Raji (cell line): ENCODE results near the gene PAF1.

Experiments used
- POLR2A ChIP-seq: IDR thresholded peaks from 2 replicates; pipeline ENCODE4 v1.6.1; 2011; ENCODE audit warnings: low read depth, low read length, control low read depth; ENCODE audit not compliant: insufficient read depth

PAF1 gene

DNA sequence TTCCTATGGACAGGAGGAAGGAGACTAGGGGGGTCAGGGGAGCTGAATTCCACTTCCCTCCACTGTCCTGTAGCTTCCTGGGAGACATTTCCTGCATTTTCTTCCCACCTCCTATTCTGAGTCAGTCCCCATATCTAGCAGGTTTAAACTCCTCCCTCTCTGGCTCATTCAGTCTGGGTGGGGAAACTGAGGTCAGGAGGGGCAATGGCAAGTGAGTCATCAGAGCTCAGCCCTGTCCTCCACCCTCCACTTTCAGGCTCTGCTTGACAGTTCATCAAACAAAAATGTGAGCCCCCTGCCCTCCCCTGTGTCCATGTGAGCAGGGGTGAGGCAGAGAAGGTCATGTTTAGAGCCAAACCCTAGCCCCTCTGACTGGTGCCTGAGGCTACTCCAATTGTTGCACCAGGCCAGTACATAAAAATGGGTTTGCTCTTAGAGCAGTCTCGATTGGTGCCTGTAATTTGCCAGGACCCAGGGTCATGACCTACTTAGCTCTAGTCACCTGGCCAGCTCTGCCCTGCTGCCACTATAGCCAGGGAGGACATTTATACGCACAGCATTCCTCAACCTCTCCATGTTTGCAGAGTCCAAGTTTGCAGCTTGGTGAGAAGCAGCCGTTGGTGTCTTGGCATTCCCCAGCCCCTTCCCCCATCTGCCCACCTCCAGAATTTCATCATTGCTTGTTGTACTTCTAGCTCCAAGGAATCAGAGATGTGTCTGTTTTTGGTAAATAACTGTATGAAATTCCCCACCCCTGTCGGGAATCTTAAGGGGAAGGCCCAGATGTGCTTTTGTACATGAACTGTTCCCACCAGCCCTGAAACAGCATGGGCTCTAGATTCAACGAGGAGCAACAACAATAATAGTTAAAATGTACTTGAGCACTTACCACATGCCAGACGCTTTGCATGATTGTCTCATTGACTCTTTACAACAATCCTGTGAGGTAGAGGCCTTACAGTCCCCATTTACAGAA lies 27.9 kb downstream of the PAF1 start:
- TF ChIP-seq POLR2A: no peak

DNA sequence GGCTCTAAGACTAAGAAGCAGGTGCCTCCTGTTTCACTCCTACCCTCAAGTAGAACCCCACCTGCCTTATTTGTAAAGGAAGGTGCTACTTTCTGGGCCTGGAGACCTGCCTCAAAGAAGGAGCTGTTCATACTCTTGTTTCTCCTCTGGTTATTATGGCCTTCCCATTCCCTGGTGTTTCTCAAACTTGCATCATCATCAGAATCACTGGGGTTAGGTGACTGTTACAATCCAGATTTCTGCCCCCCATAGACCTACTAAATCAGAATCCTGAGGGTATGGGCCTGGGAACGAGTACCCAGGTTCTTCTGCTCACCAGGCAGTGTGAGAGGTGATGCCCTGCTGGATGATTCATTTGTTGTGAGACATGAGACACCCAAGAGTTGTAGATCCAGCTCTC lies 30.3 kb downstream of the PAF1 start:
- no peak for TF ChIP-seq POLR2A

DNA sequence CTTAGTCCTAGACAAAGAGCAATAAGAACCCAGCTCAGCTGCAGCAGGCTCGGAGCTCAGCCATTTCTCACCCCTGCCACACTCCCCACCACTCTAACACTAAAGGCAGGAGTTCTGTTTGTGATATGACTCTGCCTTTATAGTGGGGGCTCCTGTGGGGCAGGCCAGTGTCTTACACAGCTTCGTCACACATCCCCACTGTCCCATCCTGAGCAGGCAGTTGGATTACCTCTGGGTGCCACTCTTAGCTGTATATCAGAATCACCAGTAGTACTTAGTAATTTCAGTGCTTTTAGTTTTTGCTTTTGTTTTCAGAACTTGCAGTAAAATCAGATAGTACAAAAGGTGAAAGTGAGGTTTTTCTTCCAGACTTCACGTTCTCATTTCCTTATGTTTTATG lies 31.9 kb downstream of the PAF1 start:
- no peak for TF ChIP-seq POLR2A

DNA sequence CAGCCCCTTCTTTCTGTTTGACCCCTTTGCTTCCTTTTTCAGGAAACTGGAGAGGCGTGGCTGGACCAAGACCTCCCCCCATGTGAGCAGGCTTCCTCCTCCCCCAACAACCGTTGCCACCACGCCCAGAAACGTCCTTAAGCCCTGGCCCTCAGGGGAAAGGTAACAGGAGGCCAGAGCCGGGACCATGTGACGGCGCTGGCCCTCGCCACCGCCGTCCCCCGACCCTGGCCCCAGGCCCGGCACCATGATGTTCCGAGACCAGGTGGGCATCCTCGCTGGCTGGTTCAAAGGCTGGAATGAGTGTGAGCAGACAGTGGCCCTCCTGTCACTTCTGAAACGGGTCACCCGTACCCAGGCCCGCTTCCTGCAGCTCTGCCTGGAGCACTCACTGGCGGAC lies 34.3 kb downstream of the PAF1 start:
- TF ChIP-seq POLR2A: no peak

DNA sequence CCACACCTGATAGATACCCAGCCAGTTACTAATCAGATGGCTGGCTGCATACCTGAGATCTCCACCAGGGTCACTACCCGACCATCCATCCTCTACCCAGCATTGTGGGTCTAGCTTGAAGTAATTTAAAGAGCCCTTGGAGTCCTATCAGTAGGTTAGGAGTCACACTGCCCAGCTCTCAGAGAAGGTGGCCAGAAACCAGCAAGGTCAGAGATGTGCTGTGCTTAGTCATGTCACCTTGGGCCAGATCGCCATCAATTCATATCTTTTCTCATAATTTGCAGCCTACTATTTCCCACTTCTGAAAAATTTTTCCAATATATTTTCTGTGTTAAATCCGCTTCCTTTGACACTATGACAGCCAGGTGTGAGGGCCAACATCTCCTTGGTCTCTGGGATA lies 34.8 kb downstream of the PAF1 start:
- TF ChIP-seq POLR2A: no peak

DNA sequence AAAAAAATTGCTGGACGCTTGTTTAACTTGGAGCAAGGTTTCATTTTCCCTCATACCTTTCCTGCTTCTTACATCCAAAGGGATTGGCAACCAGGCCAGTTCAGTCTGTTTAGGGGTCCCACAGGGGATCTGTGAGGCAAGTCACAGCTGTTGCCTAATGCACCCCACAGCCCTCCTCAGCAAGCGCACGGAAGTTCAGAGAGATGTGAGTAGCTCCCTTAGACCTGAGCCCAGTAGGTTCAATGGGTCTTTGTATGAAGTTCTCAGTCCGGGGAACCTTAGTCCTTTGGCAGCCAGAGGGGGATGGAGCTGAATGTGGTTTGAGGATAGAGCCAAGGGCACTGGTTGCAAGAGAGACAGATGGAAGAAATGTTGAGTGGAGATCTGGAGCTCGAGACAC lies 35.7 kb downstream of the PAF1 start:
- no peak for TF ChIP-seq POLR2A

DNA sequence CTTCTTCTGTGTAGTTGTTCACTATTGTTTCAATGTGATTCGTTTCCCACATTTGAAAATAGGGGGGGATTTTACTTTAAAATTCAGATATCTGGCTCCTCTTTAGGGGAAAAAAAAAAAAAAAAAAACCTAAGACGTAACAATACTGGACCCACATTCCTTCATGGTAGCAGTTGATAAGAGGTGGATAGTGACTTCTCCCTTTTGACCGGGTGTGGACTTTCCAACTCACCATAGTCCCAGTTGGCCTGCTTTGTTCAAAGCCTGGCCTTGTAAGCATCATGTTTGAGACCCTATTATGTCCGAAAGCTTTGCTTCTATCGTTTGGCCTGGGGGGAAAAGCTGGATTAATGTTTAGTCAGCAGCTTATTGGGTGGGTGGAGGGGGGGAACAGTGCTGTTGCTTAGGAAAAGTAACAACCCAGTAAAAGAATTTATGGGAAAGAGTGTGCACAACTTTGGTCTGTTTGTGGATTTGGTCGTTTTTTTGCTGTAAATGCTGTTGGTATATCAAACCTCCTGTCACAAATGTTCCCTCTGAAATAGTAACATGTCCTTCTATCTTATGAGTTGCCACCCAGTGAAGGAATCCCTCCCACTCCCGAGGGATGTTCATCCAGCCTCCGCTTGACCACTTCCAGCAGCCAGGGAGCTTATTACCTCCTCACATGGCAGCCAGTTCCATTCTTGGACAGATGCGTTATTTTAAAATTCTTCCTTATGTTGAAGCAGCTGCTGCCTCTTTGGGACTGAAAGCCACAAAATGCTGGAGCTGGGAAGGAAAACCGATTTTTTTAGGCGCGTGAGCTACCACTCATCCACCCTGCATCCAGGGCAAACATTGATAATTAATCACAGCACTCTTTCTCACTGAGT lies 38.3 kb downstream of the PAF1 start:
- no peak for TF ChIP-seq POLR2A

DNA sequence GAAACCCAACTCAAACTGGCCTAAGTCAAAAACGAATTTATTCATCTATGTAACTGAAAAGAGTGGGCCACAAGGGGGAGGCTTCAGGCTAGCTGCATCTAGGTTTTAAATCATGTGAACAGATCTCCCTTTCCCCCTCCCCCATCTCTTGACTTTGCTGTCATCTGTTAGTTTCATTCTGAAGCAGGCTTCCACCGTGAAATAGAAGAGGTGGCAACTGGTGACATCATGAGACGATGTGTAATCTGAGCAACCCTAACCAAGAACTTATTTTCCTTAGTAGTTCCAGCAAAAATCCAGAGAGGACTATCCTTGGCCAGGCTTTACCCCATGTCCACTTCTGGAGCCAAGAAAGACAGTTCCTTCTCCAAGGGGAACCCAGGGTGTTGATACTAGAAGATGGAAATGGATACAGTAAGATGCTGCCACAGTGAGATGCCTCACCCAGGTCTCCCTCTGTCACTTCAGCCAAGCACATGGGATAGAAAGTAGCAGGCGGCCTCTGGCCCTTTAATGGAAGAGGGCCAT lies 39.3 kb downstream of the PAF1 start:
- TF ChIP-seq POLR2A: no peak

DNA sequence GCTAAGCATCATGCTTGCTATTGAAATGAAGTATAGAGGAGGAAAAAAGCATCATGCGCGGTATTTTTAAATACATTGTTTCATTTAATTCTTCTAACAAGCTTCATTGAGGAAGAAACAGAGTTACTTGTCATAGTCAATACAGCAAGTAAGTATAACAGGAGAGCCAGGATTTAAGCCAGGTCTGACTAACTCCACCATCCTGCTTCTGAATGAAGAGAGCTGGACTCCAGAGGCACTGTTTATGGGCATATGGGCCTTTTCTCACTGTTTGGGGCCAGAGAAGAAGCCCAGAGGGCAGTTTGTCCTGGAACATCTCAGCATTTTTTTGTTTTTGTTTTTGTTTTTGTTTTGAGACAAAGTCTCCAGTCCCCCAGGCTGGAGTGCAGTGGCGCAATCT lies 40.8 kb downstream of the PAF1 start:
- TF ChIP-seq POLR2A: no peak

DNA sequence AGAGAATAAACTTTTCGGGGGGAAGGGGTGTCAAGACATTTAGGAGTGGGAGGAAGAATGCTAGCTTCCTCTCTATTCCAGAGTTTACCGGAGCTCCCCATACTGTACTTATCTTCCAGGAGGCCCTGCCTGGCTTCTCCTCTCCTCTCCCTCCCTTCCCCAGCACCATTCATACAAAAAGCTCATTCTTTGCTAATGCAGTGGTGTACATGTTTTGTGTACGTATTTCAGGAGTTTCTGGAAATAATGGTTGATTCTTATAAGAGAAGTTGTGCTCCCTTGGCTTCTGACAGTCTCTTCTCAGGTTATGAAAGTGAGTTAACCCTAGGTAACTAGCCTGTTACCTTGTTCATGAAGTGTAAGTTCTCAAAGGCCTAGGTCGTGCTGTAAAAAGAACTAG lies 41.6 kb downstream of the PAF1 start:
- no peak for TF ChIP-seq POLR2A

DNA sequence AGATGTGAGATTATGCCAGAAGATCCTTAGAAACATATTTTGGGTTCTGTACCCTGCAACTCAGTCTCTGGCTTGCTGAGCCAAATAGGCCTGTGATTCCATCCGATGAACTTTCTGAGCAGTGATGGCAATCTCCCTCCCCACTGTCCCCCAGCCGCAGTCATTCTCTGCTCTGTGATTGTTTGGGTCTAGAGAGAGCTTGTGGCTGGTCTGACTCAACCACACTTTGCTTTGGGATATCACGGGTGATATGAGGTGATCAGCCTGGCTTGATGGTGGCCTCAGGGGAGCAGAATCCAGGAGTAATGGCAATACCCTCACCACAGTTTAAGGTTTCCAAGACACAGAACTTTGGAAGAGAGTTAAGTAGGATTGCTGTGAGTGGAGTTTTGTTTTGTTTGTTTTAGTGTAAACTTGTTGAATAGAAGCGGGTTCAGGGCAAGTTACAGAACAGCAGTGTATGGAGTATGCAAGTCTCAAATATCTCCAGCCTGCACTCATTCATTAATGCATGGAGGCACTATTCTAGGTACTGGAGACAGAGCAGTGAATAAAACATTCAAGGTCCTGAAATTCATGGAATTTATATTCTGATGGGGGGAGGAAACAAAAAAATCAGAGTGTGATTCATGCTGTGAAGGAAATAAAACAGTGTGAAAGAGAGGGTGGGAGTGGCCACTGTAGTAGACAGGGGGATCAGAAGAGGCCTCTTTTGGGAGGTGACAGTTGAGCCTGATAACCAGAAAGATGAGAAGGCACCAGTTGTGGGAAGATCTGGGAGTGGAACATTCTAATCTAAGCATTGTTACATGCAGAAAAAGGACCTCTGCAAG lies 43.4 kb downstream of the PAF1 start:
- no peak for TF ChIP-seq POLR2A

DNA sequence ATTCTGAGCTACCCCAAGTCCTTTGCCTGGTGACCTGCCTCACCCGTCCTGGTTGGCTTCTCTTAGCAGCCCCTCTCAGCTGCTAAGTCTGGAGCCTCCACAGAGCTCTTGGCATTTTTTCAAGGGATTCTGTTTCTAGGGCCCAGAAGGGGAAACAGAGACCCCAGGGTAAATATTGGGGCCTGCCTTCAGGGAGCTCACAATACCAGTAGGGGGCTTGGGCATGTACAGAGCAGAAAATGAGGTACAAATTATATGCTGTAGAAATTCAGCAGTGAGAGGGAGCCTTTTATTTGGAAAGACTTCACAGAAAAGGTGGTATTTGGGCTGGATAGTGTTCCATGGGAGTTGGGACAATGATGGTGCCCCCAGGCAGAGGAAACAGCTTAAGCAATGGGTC lies 45.0 kb downstream of the PAF1 start:
- TF ChIP-seq POLR2A: no peak

DNA sequence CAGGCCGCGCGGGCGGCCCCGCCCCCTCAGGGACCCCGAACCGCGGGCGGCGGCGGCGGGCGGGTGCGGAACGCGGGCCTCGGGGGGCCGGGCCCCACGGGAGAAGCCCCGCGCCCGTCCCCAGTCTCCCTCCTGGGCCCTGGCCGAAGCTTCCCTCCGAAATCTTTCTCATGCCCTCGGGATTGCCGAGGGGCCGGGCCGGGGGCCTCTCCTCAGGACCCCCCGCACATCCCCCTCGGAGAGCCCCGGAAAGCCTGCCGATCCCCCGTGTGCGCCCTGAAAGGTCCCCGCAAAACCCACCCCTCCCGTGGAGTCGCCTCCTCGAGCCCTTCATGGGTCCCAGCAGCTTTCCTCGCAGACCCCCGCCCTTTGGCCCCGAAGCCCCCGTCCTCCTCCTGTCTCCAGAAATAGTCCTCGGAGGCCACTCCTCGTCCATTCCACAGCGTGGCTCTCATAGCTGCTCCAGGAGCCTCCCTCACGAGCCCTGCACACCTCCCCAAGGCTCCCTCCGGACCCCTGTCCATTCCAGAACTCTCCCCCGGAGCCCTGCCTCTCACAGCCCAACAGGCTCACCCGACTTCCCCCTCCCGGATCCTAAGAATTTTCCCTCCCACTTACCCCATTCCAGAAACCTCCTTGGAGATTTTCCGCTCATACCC lies 48.1 kb downstream of the PAF1 start:
- no peak for TF ChIP-seq POLR2A

DNA sequence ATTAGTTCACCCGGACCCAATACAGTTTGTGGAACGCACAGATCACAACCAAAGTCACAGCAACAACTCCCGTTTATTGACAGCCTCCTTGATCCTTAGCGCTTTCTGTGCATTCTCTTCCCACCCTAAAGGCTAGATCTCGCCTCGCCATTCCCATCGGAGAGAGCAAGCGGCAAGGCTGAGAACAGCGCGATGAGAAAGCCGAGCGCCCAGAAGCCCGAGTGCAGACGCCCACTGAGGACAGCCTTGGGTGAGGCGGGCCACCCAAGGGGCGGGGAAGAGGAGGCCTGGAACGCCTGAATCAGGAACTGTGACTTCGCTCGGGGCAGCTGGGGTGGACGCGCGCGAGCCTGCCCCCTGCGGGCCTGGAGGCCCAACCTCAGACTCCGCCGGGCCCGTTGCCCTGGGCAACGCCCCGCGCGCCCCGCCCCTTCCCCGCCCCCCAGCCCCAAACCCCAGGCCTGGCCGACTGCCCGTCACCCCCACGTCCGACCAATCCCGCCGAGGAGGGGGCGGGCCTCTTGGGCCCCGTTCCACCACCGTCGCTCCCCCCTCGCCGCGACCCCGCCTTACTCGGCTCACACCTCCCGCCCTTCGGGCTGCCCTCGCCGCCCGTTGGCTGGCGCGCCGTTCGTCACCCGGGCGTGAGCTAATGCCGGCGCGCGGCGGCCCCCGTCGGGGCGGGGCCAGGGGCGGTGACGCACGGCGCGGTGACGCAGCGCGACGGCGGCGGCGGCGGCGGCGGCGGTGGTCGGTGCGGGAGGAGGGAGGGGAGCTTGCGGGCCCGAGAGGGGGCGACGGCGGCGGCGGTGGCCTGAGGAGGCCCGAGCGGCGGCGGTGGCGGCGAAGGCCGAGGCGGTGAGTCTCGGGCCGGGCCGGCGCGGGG lies 48.9 kb downstream of the PAF1 start, which contains the start of gene SAMD4B:
Gene SAMD4B, plus strand, starts transcription at position 703 of the 886 bp plus-strand sequence. CDS start 14,473 bp downstream, outside the sequence.
- peak; percentile 96 for TF ChIP-seq POLR2A
